Left lobe of liver (tissue), 2 donors: ENCODE results near the gene SLC22A4. TPM values are rescaled to one million over a fixed set of nuclear protein-coding genes. Genes with fewer than 3 reads are reported as not detected.
A peak's percentile ranks its signal among the peaks of the same experiment; 100 is the strongest.

Source experiments
- ATAC-seq: fragments of 200-7000 bp; cut with Tn5 transposase; one replicate; pipeline ENCODE4 v1.9.1; 2020; ENCODE audit warnings: mild to moderate bottlenecking, moderate library complexity
- DNase-seq: peaks from one replicate; pipeline ENCODE4 v3.0.0-alpha.2; 2020; ENCODE audit warnings: low spot score
- total RNA-seq: library from RNA; stranded (reverse); gene quantifications from one replicate; pipeline ENCODE4 v1.2.1, GENCODE V29; 2021
- donor health status: DM: no; HTN: no; CAD: no; lungs with moderate emphysema.
- donor health status: DM: no; HTN: yes; CAD: no.

SLC22A4 gene
- total RNA-seq, 1 donor from 2014 or later = 0.20 TPM

- DNase-seq (peak; percentile 42), ATAC-seq (no peak)
Observed at GRCh38 chr5:132296412-132297016, 2.3 kb downstream of the SLC22A4 start.

GRCh38 chr5:132297211-132297940 is 3.2 kb downstream of the SLC22A4 start:
- no peak for ATAC-seq
- DNase-seq = peak; percentile 39

GRCh38 chr5:132298298-132299212 is 4.4 kb downstream of the SLC22A4 start:
- DNase-seq (peak; percentile 35), ATAC-seq (no peak)

GRCh38 chr5:132299917-132300316 is 5.7 kb downstream of the SLC22A4 start:
- ATAC-seq = no peak
- no peak for DNase-seq

GRCh38 chr5:132300577-132301343 is 6.6 kb downstream of the SLC22A4 start:
- ATAC-seq (peak; percentile 73), DNase-seq (peak; percentile 65)

GRCh38 chr5:132301344-132302271 is 7.4 kb downstream of the SLC22A4 start:
- peak; percentile 47 for ATAC-seq
- peak; percentile 41 for DNase-seq

GRCh38 chr5:132302413-132302812 is 8.2 kb downstream of the SLC22A4 start:
- ATAC-seq (no peak), DNase-seq (no peak)

GRCh38 chr5:132303589-132303988 is 9.4 kb downstream of the SLC22A4 start:
- no peak for DNase-seq
- no peak for ATAC-seq

- no peak for ATAC-seq
- DNase-seq = no peak
Observed at GRCh38 chr5:132305420-132305819, 11.2 kb downstream of the SLC22A4 start.

GRCh38 chr5:132308701-132309100 is 14.5 kb downstream of the SLC22A4 start:
- DNase-seq (no peak), ATAC-seq (no peak)

GRCh38 chr5:132309679-132310078 is 15.5 kb downstream of the SLC22A4 start:
- ATAC-seq (no peak), DNase-seq (no peak)

- no peak for ATAC-seq
- no peak for DNase-seq
Observed at GRCh38 chr5:132310141-132310834, 16.1 kb downstream of the SLC22A4 start.

- ATAC-seq (no peak), DNase-seq (no peak)
Observed at GRCh38 chr5:132313366-132313765, 19.2 kb downstream of the SLC22A4 start.

- ATAC-seq (no peak), DNase-seq (no peak)
Observed at GRCh38 chr5:132313961-132314432, 19.8 kb downstream of the SLC22A4 start.

GRCh38 chr5:132315529-132316067 is 21.4 kb downstream of the SLC22A4 start:
- no peak for DNase-seq
- ATAC-seq = no peak

GRCh38 chr5:132319975-132320374 is 25.8 kb downstream of the SLC22A4 start:
- ATAC-seq (no peak), DNase-seq (no peak)

- peak; percentile 84 for DNase-seq
Observed at GRCh38 chr5:132321109-132321721, 27.0 kb downstream of the SLC22A4 start.

GRCh38 chr5:132322266-132322665 is 28.1 kb downstream of the SLC22A4 start:
- ATAC-seq = no peak
- DNase-seq = no peak

More at GRCh38 chr5:132321109-132321721, 27.0 kb downstream of the SLC22A4 start:
- peak; percentile 99 for ATAC-seq
